Subcutaneous adipose tissue (tissue), 4 donors: ENCODE results near the gene KMT2D. TPM values are rescaled to one million over a fixed set of nuclear protein-coding genes. Genes with fewer than 3 reads are reported as not detected.

Source experiments
- CTCF ChIP-seq: fragments of 450-650 bp; IDR thresholded peaks from one replicate; pipeline ENCODE4 v1.5.1; 2016; ENCODE audit warnings: low read depth, mild to moderate bottlenecking, control low read depth, antibody characterized with exemption, moderate library complexity
- total RNA-seq, 4 donors: library from RNA; depleted of rRNA; stranded (reverse); fragments of >200 nt; gene quantifications; one replicate each; pipeline ENCODE4 v1.1.0, GENCODE V29; 2016

KMT2D gene
- total RNA-seq, 4 donors from 2014 or later, result 27.6 to 92.1 (median 42.9) TPM

GRCh38 chr12:49092086-49092815 is 31.7 kb upstream of the KMT2D start:
- TF ChIP-seq CTCF, result no peak

- TF ChIP-seq CTCF, result no peak
These were observed 31.2 kb upstream of the KMT2D start for GRCh38 chr12:49091836-49092085.

GRCh38 chr12:49091056-49091835 is 30.7 kb upstream of the KMT2D start:
- TF ChIP-seq CTCF, result no peak

GRCh38 chr12:49089821-49090773 is 29.5 kb upstream of the KMT2D start:
- no peak for TF ChIP-seq CTCF

- TF ChIP-seq CTCF, result no peak
These were observed 28.3 kb upstream of the KMT2D start for GRCh38 chr12:49088932-49089330.

- no peak for TF ChIP-seq CTCF
These were observed 27.7 kb upstream of the KMT2D start for GRCh38 chr12:49088150-49088931.
